Astrocyte (in vitro differentiated cells and primary cell): ENCODE results near the gene SLC10A6.

Experiments used
- EZH2 ChIP-seq: IDR thresholded peaks from 2 replicates; pipeline ENCODE4 v1.6.1; 2012; ENCODE audit warnings: mild to moderate bottlenecking, low read length, inconsistent platforms; ENCODE audit not compliant: insufficient read depth
- TF ChIP-seq, protein P1 (sequence below): IDR thresholded peaks from 2 replicates; pipeline ENCODE4 v1.5.1; 2011; ENCODE audit warnings: low read depth, mild to moderate bottlenecking, inconsistent platforms, low read length, moderate library complexity; ENCODE audit not compliant: insufficient read depth

- TF ChIP-seq, protein P1, sequence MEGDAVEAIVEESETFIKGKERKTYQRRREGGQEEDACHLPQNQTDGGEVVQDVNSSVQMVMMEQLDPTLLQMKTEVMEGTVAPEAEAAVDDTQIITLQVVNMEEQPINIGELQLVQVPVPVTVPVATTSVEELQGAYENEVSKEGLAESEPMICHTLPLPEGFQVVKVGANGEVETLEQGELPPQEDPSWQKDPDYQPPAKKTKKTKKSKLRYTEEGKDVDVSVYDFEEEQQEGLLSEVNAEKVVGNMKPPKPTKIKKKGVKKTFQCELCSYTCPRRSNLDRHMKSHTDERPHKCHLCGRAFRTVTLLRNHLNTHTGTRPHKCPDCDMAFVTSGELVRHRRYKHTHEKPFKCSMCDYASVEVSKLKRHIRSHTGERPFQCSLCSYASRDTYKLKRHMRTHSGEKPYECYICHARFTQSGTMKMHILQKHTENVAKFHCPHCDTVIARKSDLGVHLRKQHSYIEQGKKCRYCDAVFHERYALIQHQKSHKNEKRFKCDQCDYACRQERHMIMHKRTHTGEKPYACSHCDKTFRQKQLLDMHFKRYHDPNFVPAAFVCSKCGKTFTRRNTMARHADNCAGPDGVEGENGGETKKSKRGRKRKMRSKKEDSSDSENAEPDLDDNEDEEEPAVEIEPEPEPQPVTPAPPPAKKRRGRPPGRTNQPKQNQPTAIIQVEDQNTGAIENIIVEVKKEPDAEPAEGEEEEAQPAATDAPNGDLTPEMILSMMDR: no peak
- no peak for TF ChIP-seq EZH2
Measured at GRCh38 chr4:86855572-86855971, 6.4 kb upstream of the SLC10A6 start.
